Heart right ventricle (tissue), 16 donors: ENCODE data around the gene DPP10. TPM values are rescaled to one million over a fixed set of nuclear protein-coding genes. Genes with fewer than 3 reads are reported as not detected.

Source experiments
- ATAC-seq, 8 donors: fragments of 200-7000 bp; cut with Tn5 transposase; one replicate each; pipeline ENCODE4 v1.9.1; 2020; ENCODE audit warnings: mild to moderate bottlenecking in 8 of 8, moderate library complexity in 8 of 8, moderate number of reproducible peaks in 1 of 8
- DNase-seq, 2 donors: peaks; one replicate each; pipeline ENCODE4 v3.0.0-alpha.2; 2020
- H3K27ac ChIP-seq, 10 donors: fragments of 200-600 bp; sonication (generic) in 2 of 10; one replicate each; pipeline versions ENCODE4 v1.5.0 to v1.8.0; 2020 to 2022; ENCODE audit warnings: mild to moderate bottlenecking in 3 of 10
- H3K27me3 ChIP-seq, 7 donors: fragments of 200-600 bp; one replicate each; pipeline ENCODE4 v1.8.0; 2021 to 2022; ENCODE audit warnings: mild to moderate bottlenecking in 2 of 7
- H3K36me3 ChIP-seq, 9 donors: fragments of 200-600 bp; sonication (generic) in 1 of 9; one replicate each; pipeline versions ENCODE4 v1.5.0 to v1.8.0; 2020 to 2022; ENCODE audit warnings: mild to moderate bottlenecking in 2 of 9
- H3K4me1 ChIP-seq, 9 donors: fragments of 200-600 bp; sonication (generic) in 1 of 9; one replicate each; pipeline versions ENCODE4 v1.5.0 to v1.8.0; 2020 to 2022; ENCODE audit warnings: mild to moderate bottlenecking in 4 of 9
- H3K4me3 ChIP-seq, 10 donors: fragments of 200-600 bp; sonication (generic) in 2 of 10; one replicate each; pipeline versions ENCODE4 v1.5.0 to v1.8.0; 2020 to 2022; ENCODE audit warnings: mild to moderate bottlenecking in 7 of 10, moderate library complexity in 2 of 10
- H3K9me3 ChIP-seq, 11 donors: fragments of 200-600 bp in 10 of 11; sonication (generic) in 2 of 11; one replicate each; pipeline versions ENCODE4 v1.5.0 to v1.8.0; 2013 to 2022; ENCODE audit warnings: mild to moderate bottlenecking in 2 of 11, control low read depth in 1 of 11, moderate library complexity in 1 of 11
- WGBS, 2 donors: extraction: QIAGEN DNeasy Blood & Tissue Kit; methylation state at CpG; one replicate each; pipeline ENCODE4 v1.1.7; 2013; ENCODE audit warnings: inconsistent platforms in 1 of 2; 5-methylcytosine and 5-hydroxymethylcytosine counted together
- intact Hi-C, 10 donors: fragments of 100-400 bp; cut with DNase I; formaldehyde crosslinking; loops; one replicate each; pipeline versions ENCODE4 v1.11.1 to v1.14.2; 2022
- polyA plus RNA-seq, 2 donors: library from polyadenylated mRNA; stranded (reverse); fragments of 200-250 nt; gene quantifications; one replicate each; pipeline ENCODE4 v1.2.3, GENCODE V29; 2013
- total RNA-seq, 10 donors: library from RNA; stranded (reverse); fragmentation: NEBNext Ultra II Directional in 3 of 10; extraction: Animal tissue kit (Norgen Biotek cat#: 25700) in 3 of 10; gene quantifications; one replicate each; pipeline versions ENCODE4 v1.2.1 to v1.2.4, GENCODE V29; 2021 to 2023
- TF ChIP-seq, protein P1 (sequence below), 9 donors: fragments of 200-600 bp; sonication (generic) in 2 of 9; IDR thresholded peaks; one replicate each; pipeline versions ENCODE4 v1.5.0 to v1.8.0; 2021 to 2022; ENCODE audit warnings: antibody characterized with exemption in 9 of 9, mild to moderate bottlenecking in 5 of 9, moderate library complexity in 1 of 9
- donor health status: Arrhythmogenic right ventricular cardiomyopathy.
- donor health status: ischemic (EF 13 %, LVEDD 7.1; RV severe dilation, severe dysfunction).
- donor health status: healthy with polysubstance abuse.
- donor health status: DM: no; HTN: yes; CAD: no.
- donor health status: DM: no; HTN: no; CAD: no.
- donor health status: ischemic (EF 25% LVEDD 6.9; RV normal size, moderate dysfunction).
- donor health status: ischemic (EF 25% LVEDD 5.7; RV mildly dilated, moderate dysfunction).
- donor health status: healthy.
- donor health status: DM: yes; HTN: yes; CAD: no.
- donor health status: Ischemic cardiomyopathy.
- donor health status: ischemic (EF 35%, LVEDD 5.7; RV mildly dilated, moderate dysfunction).
- donor health status: nonischemic (EF 11% LVEDD 7.7; RV severe dilation, severe dysfunction).
- donor health status: DM: yes; HTN: yes; CAD: no.
- donor health status: PGD.
- donor health status: ischemic (EF 29% LVEDD 5.4; RV normal size, mild dysfunction).
- donor health status: nonischemic (EF 23%, LVEDD 6.1; RV moderate dilation, normal function).

Gene DPP10
- total and polyA plus RNA-seq, 12 donors = 0.15 to 0.49 (median 0.38) TPM; not detected in 9

DNA sequence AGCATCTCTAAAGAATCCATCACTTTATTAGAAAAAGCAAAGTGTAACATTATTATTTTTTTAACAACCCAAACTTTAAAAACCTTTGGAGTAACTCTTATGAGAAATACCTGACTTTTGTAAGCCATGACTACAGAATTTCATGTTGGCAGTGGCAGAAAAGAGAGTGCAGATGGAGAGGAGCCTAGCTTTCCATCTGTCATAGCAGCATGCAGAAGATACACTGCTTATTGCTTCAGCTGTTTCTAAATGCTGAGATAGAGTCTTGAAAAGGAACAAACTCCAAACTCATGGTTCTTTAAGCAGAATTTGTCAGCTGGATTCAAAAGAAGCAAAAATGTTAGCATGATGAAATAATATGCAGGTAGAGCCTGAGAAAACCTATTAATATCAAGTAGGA is 1130.3 kb downstream of the DPP10 start:
- no peaks in the 10 kb centered on the region for H3K36me3 ChIP-seq
- no peak for DNase-seq
- H3K27ac ChIP-seq = no peak overlapping the region
- H3K27me3 ChIP-seq = no peaks in the 10 kb centered on the region
- TF ChIP-seq, protein P1, sequence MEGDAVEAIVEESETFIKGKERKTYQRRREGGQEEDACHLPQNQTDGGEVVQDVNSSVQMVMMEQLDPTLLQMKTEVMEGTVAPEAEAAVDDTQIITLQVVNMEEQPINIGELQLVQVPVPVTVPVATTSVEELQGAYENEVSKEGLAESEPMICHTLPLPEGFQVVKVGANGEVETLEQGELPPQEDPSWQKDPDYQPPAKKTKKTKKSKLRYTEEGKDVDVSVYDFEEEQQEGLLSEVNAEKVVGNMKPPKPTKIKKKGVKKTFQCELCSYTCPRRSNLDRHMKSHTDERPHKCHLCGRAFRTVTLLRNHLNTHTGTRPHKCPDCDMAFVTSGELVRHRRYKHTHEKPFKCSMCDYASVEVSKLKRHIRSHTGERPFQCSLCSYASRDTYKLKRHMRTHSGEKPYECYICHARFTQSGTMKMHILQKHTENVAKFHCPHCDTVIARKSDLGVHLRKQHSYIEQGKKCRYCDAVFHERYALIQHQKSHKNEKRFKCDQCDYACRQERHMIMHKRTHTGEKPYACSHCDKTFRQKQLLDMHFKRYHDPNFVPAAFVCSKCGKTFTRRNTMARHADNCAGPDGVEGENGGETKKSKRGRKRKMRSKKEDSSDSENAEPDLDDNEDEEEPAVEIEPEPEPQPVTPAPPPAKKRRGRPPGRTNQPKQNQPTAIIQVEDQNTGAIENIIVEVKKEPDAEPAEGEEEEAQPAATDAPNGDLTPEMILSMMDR (IDR thresholded peaks at IDR 0.05) = no peak
- intact Hi-C loops = no loop called here
- H3K9me3 ChIP-seq = peaks cover 0 to 3% (median 0%) of the 10 kb centered on the region in 11 donors
- no peak overlapping the region for H3K4me3 ChIP-seq
- ATAC-seq = no peak
- H3K4me1 ChIP-seq = no peaks in the 10 kb centered on the region

DNA sequence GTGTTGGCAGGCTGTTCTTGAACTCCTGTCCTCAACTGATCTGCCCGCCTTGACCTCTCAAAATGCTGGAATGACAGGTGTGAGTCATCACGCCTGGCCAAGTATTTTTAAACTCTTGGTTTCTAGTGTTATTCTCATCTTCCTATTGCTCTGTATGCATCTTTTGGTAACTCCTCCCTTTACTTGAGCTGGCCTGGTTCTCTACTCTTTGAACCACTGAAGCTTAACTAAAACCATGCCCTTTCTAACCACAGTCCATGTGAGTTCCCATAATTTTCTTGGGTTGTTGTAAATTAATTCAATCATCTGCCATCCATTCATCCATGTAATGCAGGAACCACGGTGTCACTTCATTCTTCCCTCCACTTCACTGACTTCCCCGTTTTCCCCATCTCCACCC is 1131.3 kb downstream of the DPP10 start:
- ATAC-seq (no peak), DNase-seq (no peak)
- peaks cover 0 to 3% (median 0%) of the 10 kb centered on the region in 11 donors for H3K9me3 ChIP-seq
- intact Hi-C loops = no loop called here
- H3K4me1 ChIP-seq = no peaks in the 10 kb centered on the region
- H3K27ac ChIP-seq = no peak overlapping the region
- TF ChIP-seq, protein P1 (IDR thresholded peaks at IDR 0.05) = no peak
- no peak overlapping the region for H3K4me3 ChIP-seq
- 83 to 86% methylated on average over 4 of the region's 4 CpGs for WGBS, 2 donors
- no peaks in the 10 kb centered on the region for H3K36me3 ChIP-seq
- no peaks in the 10 kb centered on the region for H3K27me3 ChIP-seq

DNA sequence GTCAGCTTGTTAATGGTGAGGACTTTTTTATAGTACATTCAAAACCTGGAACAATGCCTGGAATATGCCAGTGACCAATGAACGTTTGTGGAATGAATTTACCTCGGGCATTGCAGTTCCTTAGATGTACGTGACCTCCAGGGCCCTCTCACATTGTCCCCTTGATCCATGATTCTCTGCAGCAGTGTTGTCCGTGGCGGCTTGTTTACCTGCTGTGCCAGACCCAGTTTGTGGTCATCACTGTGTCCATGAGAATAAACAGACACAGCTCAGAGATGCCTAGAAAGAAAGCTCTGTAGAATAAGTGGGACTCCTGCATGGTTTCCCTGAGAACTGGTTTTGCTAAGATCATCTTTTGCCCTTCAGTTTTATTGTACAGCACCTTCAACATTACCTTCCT is 1132.2 kb downstream of the DPP10 start:
- no peaks in the 10 kb centered on the region for H3K4me1 ChIP-seq
- H3K4me3 ChIP-seq = no peak overlapping the region
- no peak overlapping the region for H3K27ac ChIP-seq
- 39 to 51% methylated on average over 5 of the region's 5 CpGs for WGBS, 2 donors
- peaks cover 0 to 4% (median 0%) of the 10 kb centered on the region in 11 donors for H3K9me3 ChIP-seq
- DNase-seq (no peak), ATAC-seq (no peak)
- intact Hi-C loops = no loop called here
- no peaks in the 10 kb centered on the region for H3K27me3 ChIP-seq
- no peaks in the 10 kb centered on the region for H3K36me3 ChIP-seq
- TF ChIP-seq, protein P1 (IDR thresholded peaks at IDR 0.05) = no peak

DNA sequence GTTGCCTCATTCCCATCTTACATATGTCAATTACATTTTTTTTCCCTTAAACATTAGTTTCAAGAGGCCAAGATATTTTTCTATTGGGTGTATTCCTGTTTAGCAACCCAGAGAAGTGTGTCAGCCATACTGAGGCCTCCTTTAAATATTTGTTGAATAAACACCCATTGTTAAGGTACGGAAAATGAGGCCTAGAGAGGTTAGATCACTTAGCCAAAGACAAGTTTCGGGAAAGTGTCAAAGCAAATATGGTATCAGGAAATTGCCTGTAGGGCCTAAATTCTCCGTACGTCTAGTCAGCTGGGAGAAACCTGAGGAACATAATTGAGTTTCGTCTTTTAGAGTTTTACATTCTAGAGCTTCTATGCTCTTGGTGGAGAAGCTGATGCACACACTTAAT is 1138.3 kb downstream of the DPP10 start:
- Histone ChIP-seq H3K4me3 (no peak overlapping the region), H3K4me1 (no peaks in the 10 kb centered on the region), H3K27me3 (no peaks in the 10 kb centered on the region), H3K9me3 (peaks cover 0 to 16% (median 0%) of the 10 kb centered on the region in 11 donors), H3K27ac (no peak overlapping the region), H3K36me3 (no peaks in the 10 kb centered on the region)
- WGBS, 2 donors = 90 to 94% methylated on average over 5 of the region's 5 CpGs
- intact Hi-C loops = no loop called here
- no peak for DNase-seq
- no peak for ATAC-seq
- TF ChIP-seq, protein P1 (IDR thresholded peaks at IDR 0.05) = no peak
